ENCODE data around the gene FEM1A.

GRCh38 chr19:4829001-4829712, 37.6 kb downstream of the FEM1A start:
- no peak for TF ChIP-seq CTCF (conservative IDR thresholded peaks at IDR 0.05)
- no peak for TF ChIP-seq EZH2 (IDR thresholded peaks at IDR 0.05; ENCODE audit: low read depth)

All from PC-9 (cell line).